Effector memory CD8-positive, alpha-beta T cell (primary cell): ENCODE data around the gene TMEM259.

Experiments used
- ATAC-seq: fragments of 150-1000 bp; cut with Tn5 transposase; replicated peaks from 2 replicates; pipeline ENCODE4 v1.10.0; 2021; ENCODE audit warnings: mild to moderate bottlenecking, moderate library complexity
- DNase-seq, 3 experiments: peaks; one replicate each; pipeline ENCODE4 v3.0.0; 2021
- H3K27ac Mint-ChIP-seq, 2 donors: one replicate each; pipeline ENCODE4 v1.8.0; 2022; ENCODE audit warnings: mild to moderate bottlenecking in 2 of 2, mixed read lengths in 2 of 2, moderate library complexity in 2 of 2
- H3K27me3 Mint-ChIP-seq, 2 donors: one replicate each; pipeline ENCODE4 v1.8.0; 2022; ENCODE audit warnings: mixed read lengths in 2 of 2
- H3K36me3 Mint-ChIP-seq: one replicate; pipeline ENCODE4 v1.8.0; 2022; ENCODE audit warnings: mild to moderate bottlenecking, moderate library complexity, mixed read lengths; ENCODE audit not compliant: insufficient read depth
- H3K4me1 Mint-ChIP-seq, 2 donors: one replicate each; pipeline ENCODE4 v1.8.0; 2022; ENCODE audit warnings: low read depth in 2 of 2, mixed read lengths in 2 of 2
- H3K4me3 Mint-ChIP-seq, 2 donors: one replicate each; pipeline ENCODE4 v1.8.0; 2022; ENCODE audit warnings: mild to moderate bottlenecking in 2 of 2, mixed read lengths in 2 of 2, moderate library complexity in 2 of 2
- H3K9me3 Mint-ChIP-seq, 2 donors: one replicate each; pipeline ENCODE4 v1.8.0; 2022; ENCODE audit warnings: mixed read lengths in 2 of 2

Gene TMEM259

GRCh38 chr19:994516-994915 is 26.4 kb downstream of the TMEM259 start:
- Mint-ChIP-seq H3K4me1 (peaks cover 10 to 11% of the 10 kb centered on the region in 2 donors), H3K4me3 (no peak overlapping the region), H3K27ac (peak overlapping the region in 1 of 2 donors; percentile 98), H3K36me3 (peaks cover 31% of the 10 kb centered on the region), H3K27me3 (peaks cover 9 to 20% of the 10 kb centered on the region in 2 donors), H3K9me3 (no peaks in the 10 kb centered on the region)
- ATAC-seq (no peak), DNase-seq (no peak)

GRCh38 chr19:993831-994393 is 27.0 kb downstream of the TMEM259 start:
- Mint-ChIP-seq H3K27ac (no peak overlapping the region), H3K9me3 (no peaks in the 10 kb centered on the region), H3K36me3 (peaks cover 29% of the 10 kb centered on the region), H3K27me3 (peaks cover 3 to 14% of the 10 kb centered on the region in 2 donors), H3K4me3 (no peak overlapping the region), H3K4me1 (peaks cover 10 to 13% of the 10 kb centered on the region in 2 donors)
- ATAC-seq (no peak), DNase-seq (no peak)

GRCh38 chr19:993361-993830 is 27.5 kb downstream of the TMEM259 start:
- no peaks in the 10 kb centered on the region for H3K9me3 Mint-ChIP-seq
- peaks cover 0 to 8% of the 10 kb centered on the region in 2 donors for H3K27me3 Mint-ChIP-seq
- no peak for DNase-seq
- H3K27ac Mint-ChIP-seq, result peak overlapping the region in 1 of 2 donors; percentile 38
- no peak overlapping the region for H3K4me3 Mint-ChIP-seq
- H3K4me1 Mint-ChIP-seq, result peaks cover 10 to 13% of the 10 kb centered on the region in 2 donors
- no peak for ATAC-seq
- H3K36me3 Mint-ChIP-seq, result peaks cover 27% of the 10 kb centered on the region

- no peak for DNase-seq
- no peaks in the 10 kb centered on the region for H3K9me3 Mint-ChIP-seq
- H3K27me3 Mint-ChIP-seq, result peaks cover 0 to 1% of the 10 kb centered on the region in 2 donors
- H3K4me3 Mint-ChIP-seq, result no peak overlapping the region
- peak overlapping the region in 1 of 2 donors; percentile 81 for H3K27ac Mint-ChIP-seq
- H3K4me1 Mint-ChIP-seq, result peaks cover 13% of the 10 kb centered on the region in 2 donors
- peaks cover 27% of the 10 kb centered on the region for H3K36me3 Mint-ChIP-seq
- ATAC-seq, result no peak
Measured at GRCh38 chr19:992670-993055, 28.3 kb downstream of the TMEM259 start.

GRCh38 chr19:991932-992669 is 28.8 kb downstream of the TMEM259 start:
- Mint-ChIP-seq H3K9me3 (no peaks in the 10 kb centered on the region), H3K4me1 (peaks cover 13% of the 10 kb centered on the region in 2 donors), H3K27ac (no peak overlapping the region), H3K36me3 (peaks cover 28% of the 10 kb centered on the region), H3K4me3 (no peak overlapping the region), H3K27me3 (no peaks in the 10 kb centered on the region)
- DNase-seq (no peak), ATAC-seq (no peak)

GRCh38 chr19:991174-991931 is 29.6 kb downstream of the TMEM259 start:
- H3K4me1 Mint-ChIP-seq, result peaks cover 6 to 12% of the 10 kb centered on the region in 2 donors
- DNase-seq (peak; percentile 28 to 37 (median 34)), ATAC-seq (peak; percentile 30)
- H3K36me3 Mint-ChIP-seq, result peaks cover 26% of the 10 kb centered on the region
- no peaks in the 10 kb centered on the region for H3K27me3 Mint-ChIP-seq
- H3K9me3 Mint-ChIP-seq, result no peaks in the 10 kb centered on the region
- peak overlapping the region in 1 of 2 donors; percentile 78 for H3K27ac Mint-ChIP-seq
- no peak overlapping the region for H3K4me3 Mint-ChIP-seq

GRCh38 chr19:990746-991145 is 30.2 kb downstream of the TMEM259 start:
- no peak overlapping the region for H3K4me3 Mint-ChIP-seq
- DNase-seq, result no peak
- peak overlapping the region in 1 of 2 donors; percentile 78 for H3K27ac Mint-ChIP-seq
- peaks cover 3 to 10% of the 10 kb centered on the region in 2 donors for H3K4me1 Mint-ChIP-seq
- H3K9me3 Mint-ChIP-seq, result no peaks in the 10 kb centered on the region
- peaks cover 27% of the 10 kb centered on the region for H3K36me3 Mint-ChIP-seq
- no peaks in the 10 kb centered on the region for H3K27me3 Mint-ChIP-seq
- no peak for ATAC-seq

GRCh38 chr19:990119-990571 is 30.8 kb downstream of the TMEM259 start:
- Mint-ChIP-seq H3K27ac (peak overlapping the region in 1 of 2 donors; percentile 78), H3K4me1 (peaks cover 4 to 12% of the 10 kb centered on the region in 2 donors), H3K9me3 (no peaks in the 10 kb centered on the region), H3K27me3 (no peaks in the 10 kb centered on the region), H3K36me3 (peaks cover 28% of the 10 kb centered on the region), H3K4me3 (no peak overlapping the region)
- ATAC-seq (no peak), DNase-seq (no peak)

- peaks cover 34% of the 10 kb centered on the region for H3K36me3 Mint-ChIP-seq
- no peaks in the 10 kb centered on the region for H3K27me3 Mint-ChIP-seq
- peak overlapping the region in 1 of 2 donors; percentile 29 for H3K4me3 Mint-ChIP-seq
- peak overlapping the region; percentile 57 to 72 for H3K27ac Mint-ChIP-seq
- no peaks in the 10 kb centered on the region for H3K9me3 Mint-ChIP-seq
- H3K4me1 Mint-ChIP-seq, result peaks cover 10 to 17% of the 10 kb centered on the region in 2 donors
- ATAC-seq (no peak), DNase-seq (no peak)
Measured at GRCh38 chr19:989381-990081, 31.4 kb downstream of the TMEM259 start.

- ATAC-seq (no peak), DNase-seq (no peak)
- Mint-ChIP-seq H3K27me3 (no peaks in the 10 kb centered on the region), H3K9me3 (no peaks in the 10 kb centered on the region), H3K4me3 (no peak overlapping the region), H3K4me1 (peaks cover 15 to 21% of the 10 kb centered on the region in 2 donors), H3K36me3 (peaks cover 35% of the 10 kb centered on the region), H3K27ac (peak overlapping the region; percentile 57 to 72)
Measured at GRCh38 chr19:988510-988909, 32.4 kb downstream of the TMEM259 start.

GRCh38 chr19:988081-988480 is 32.8 kb downstream of the TMEM259 start:
- Mint-ChIP-seq H3K27ac (peak overlapping the region in 1 of 2 donors; percentile 35), H3K36me3 (peaks cover 32% of the 10 kb centered on the region), H3K27me3 (no peaks in the 10 kb centered on the region), H3K4me1 (peaks cover 15 to 21% of the 10 kb centered on the region in 2 donors), H3K4me3 (peak overlapping the region in 1 of 2 donors; percentile 7), H3K9me3 (no peaks in the 10 kb centered on the region)
- no peak for DNase-seq
- no peak for ATAC-seq

GRCh38 chr19:986083-986482 is 34.8 kb downstream of the TMEM259 start:
- H3K4me3 Mint-ChIP-seq, result peak overlapping the region in 1 of 2 donors; percentile 99
- peaks cover 15 to 23% of the 10 kb centered on the region in 2 donors for H3K4me1 Mint-ChIP-seq
- no peaks in the 10 kb centered on the region for H3K27me3 Mint-ChIP-seq
- no peak for ATAC-seq
- DNase-seq, result no peak
- H3K9me3 Mint-ChIP-seq, result no peaks in the 10 kb centered on the region
- no peak overlapping the region for H3K27ac Mint-ChIP-seq
- H3K36me3 Mint-ChIP-seq, result peaks cover 28% of the 10 kb centered on the region
